ENCODE measurements around the gene NHLRC1.

The NHLRC1 gene

DNA sequence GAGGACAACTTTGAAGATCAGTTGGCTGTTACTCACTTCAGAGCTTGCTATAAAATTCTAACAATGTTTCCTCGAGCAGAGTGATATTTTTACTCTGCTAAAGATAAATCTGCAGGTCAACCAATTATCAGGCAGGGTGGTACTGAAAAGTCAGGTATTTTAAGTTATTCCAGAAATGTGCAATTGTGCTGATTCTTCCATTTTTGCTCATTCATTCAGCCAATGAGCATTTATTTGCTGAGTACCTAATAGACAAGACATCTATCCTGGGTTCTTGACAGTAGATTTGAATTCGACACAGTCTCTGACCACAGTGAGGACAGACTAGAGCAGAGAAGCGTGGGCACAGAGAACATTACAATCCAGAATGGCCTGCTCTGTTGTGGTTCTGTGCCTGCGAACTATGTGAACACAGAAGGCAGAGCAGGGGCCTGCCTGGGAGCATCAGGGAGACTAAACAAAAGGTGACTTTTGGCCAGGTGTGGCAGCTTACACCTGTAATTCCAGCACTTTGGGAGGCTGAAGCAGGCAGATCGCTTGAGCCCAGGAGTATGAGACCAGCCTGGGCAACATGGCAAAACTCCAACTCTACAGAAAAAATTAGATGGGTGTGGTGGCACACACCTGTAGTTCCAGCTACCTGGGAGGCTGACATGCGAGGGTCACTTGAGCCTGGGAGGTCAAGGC lies 17.6 kb upstream of the NHLRC1 start:
- no peak for DNase-seq (ENCODE audit: low read depth)

DNA sequence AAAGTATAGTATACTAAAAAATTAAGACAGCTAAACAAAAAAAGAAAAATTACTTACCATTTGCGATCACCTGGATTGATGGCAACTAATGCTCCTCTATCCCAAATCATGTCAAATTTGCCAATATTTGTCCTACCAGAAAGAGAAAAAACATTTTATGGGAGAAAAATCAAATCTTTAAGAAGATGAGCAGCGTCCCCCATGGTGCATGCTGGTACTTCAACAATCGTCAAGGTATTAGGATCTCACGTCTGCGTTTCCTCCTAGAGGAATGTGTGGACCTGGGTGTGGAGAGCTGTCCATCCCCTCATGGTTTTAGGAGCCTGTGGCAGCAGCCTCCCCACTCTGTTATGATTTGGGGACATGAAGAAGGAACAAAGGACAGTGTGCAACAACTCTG lies 16.4 kb upstream of the NHLRC1 start:
- no peak for DNase-seq (ENCODE audit: low read depth)

DNA sequence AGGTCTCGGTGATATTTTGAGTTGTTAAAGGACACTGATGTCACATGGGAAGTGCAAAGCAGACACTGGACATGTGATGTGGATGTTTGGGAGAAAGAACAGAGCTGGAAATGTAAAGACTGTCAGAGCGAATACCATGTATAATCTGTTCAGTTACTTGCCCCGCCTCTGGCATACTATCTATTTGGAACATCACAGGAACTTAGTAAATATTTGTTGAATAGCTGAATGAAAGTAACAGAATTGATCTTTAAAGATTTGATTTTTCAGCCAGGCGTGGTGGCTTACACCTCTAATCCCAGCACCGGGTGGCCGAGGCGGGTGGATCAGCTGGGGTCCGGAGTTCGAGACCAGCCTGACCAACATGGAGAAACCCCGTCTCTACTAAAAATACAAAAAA lies 13.8 kb upstream of the NHLRC1 start:
- no peak for DNase-seq (ENCODE audit: low read depth)

DNA sequence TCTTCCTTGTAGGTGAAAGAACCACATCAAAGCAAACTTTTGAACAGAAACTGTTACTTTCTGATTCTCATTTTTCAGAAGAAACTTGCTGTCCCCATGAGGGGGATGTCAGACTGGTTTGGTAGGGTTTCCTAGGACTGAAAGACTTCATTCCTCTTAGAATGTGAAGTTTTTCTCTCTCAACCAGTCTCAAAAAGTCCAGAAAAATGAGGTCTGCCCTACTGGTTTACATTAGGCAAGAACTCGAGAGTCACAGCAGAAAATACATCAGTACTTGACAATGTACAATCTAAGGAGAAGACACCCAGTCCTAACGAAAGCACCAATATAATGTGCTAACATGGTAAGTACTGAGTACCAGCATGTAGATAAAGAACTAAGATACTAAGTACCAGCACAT lies 12.7 kb upstream of the NHLRC1 start:
- DNase-seq (ENCODE audit: low read depth): no peak

GRCh38 chr6:18132346-18132745 lies 9.9 kb upstream of the NHLRC1 start:
- DNase-seq (ENCODE audit: low read depth): no peak

GRCh38 chr6:18126121-18126520 lies 3.6 kb upstream of the NHLRC1 start:
- DNase-seq (ENCODE audit: low read depth): no peak

DNA sequence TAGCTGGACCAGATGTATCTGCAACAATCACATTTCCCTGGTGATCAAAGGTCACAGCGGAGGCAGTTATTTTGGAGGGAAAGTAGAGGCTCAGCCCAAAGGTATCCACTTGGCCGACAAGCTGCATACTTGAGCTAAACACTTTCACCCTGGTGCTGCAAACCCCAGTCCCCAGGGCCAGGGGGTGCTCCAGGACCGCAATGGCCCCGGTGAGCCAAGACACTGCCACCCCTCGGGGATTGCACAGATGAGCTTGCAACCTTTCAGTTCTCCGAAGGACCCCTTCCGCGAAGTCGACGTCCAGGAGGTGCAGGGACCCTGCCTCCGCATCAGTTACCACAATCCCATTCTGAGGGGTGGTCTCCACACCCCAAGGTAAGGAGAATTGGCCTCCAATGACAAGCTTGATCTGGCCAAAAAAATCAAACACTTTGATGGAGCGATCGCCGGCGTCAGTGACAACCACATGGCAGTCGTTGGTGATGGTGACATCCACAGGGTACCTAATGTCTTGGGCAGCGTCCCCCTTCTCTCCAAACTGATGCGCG lies 823 bp downstream of the NHLRC1 start:
- no peak for DNase-seq (ENCODE audit: low read depth)

- no peak for DNase-seq (ENCODE audit: low read depth)
Observed at GRCh38 chr6:18119236-18119635, 3.2 kb downstream of the NHLRC1 start.

GRCh38 chr6:18118330-18118729 lies 4.1 kb downstream of the NHLRC1 start:
- no peak for DNase-seq (ENCODE audit: low read depth)

DNA sequence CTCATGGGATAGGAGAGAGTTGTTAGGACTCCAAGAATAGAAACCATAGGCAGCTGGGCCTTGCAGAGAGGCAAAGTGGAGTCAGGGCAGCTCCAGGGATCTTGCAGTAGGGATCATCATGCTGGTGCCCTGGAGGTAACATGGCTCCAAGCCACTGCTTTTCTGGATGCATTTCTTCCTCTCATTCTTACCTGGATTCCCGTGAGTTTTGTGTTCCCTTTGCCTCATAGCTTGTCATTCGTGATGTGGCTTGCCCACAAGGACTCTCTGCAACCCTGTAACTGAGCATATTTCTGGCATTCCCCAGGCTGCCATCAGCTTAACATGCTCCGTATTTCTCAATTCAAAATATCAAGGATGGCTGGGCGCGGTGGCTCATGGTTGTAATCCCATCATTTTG lies 5.3 kb downstream of the NHLRC1 start:
- no peak for DNase-seq (ENCODE audit: low read depth)

DNA sequence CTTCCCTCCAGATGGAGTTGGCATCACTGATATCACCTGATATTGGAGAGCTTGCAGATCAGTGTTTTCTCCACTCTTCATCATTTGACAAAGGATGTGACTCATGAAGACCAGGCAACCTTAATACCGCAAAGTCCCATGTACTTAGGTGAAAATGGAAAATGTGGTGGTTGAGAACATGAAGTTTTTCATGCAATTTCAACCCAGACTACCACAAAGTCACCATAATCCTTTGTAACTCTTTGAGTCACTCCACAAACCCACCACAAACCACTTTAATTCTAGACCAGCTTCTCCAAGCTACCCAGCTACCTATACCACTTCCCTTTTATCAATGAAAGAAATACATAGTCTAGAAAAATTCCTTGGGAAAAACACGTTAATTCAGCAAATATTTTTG lies 7.1 kb downstream of the NHLRC1 start:
- no peak for DNase-seq (ENCODE audit: low read depth)

DNA sequence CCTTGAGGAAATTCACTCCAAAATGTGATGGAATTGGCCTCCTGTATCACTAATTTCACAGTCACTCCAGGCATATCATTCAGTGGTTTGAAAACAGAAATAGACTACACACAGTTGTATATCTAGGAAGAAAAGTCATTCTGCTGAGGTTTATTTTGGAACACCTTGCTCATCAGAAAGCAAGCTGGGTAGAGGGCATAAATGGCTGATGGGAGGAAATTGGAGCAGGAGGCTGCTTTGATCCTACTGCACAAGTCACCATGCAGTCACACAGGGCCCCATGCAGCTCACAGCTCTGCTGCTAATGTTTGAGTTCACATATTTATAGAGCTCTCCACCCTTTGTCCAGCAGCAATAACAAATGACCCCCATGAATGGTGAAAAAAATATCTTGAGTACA lies 12.3 kb downstream of the NHLRC1 start:
- no peak for DNase-seq (ENCODE audit: low read depth)

DNA sequence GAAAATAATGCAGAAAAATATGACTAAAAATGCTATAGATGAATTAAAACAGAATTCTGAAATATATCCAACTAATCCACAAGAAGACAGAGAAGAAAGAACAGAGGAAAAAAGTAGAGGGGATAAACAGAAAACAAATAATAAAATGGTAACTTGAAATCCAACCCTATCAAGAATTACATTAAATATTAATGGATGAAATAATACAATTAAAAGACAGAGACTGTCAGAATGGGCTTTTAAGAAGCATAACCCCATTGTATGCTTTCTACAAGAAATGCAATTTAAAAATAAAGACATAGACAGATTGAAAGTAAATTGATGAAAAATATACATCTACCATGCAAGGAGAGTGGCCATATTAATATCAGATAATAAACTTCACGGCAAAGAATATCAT lies 15.4 kb downstream of the NHLRC1 start:
- DNase-seq (ENCODE audit: low read depth): no peak

- no peak for DNase-seq (ENCODE audit: low read depth)
Observed at GRCh38 chr6:18102783-18103509, 19.5 kb downstream of the NHLRC1 start.

- no peak for DNase-seq (ENCODE audit: low read depth)
Observed at GRCh38 chr6:18101873-18102272, 20.6 kb downstream of the NHLRC1 start.

- DNase-seq (ENCODE audit: low read depth): no peak
Observed at GRCh38 chr6:18101271-18101670, 21.2 kb downstream of the NHLRC1 start.

GRCh38 chr6:18100296-18100695 lies 22.2 kb downstream of the NHLRC1 start:
- no peak for DNase-seq (ENCODE audit: low read depth)

DNA sequence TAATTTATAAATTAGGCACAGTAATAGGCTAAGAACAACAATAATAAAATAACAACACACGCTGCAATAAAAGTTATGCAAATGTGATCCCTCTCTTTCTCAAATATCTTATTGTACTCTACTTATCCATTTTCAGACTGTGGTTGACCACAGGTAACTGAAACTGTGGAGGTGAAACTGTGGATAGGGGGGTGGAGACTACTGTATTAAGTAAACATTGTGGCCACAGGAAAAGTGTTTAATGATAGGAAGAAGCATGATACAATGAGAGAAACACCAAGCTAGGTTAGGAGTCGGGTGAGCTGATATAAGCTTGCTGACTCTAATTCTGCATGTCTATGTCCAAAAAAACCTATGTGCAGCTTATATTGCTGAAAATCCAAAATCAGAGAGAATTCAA lies 23.0 kb downstream of the NHLRC1 start:
- no peak for DNase-seq (ENCODE audit: low read depth)

- DNase-seq (ENCODE audit: low read depth): no peak
Observed at GRCh38 chr6:18096423-18096822, 26.1 kb downstream of the NHLRC1 start.

DNA sequence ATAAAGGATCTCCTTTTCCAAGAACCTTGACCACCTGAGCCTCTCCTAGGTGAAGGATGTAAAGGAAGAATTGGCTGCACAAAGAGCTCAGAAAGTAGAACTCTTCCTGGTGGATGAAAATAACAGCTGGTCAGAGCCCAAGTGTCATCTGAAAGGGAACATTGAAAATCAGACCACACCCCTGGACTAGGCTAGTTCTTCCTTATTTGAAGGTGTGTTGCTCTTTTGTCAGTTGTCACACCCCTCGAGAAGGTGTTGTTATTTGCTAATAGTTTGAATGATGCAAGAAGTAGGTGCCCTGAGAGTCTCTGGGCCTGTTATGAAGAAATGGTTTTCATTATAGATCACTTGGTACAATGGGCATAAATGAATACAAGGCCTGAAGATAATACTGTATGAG lies 31.1 kb downstream of the NHLRC1 start:
- DNase-seq (ENCODE audit: low read depth): no peak

DNA sequence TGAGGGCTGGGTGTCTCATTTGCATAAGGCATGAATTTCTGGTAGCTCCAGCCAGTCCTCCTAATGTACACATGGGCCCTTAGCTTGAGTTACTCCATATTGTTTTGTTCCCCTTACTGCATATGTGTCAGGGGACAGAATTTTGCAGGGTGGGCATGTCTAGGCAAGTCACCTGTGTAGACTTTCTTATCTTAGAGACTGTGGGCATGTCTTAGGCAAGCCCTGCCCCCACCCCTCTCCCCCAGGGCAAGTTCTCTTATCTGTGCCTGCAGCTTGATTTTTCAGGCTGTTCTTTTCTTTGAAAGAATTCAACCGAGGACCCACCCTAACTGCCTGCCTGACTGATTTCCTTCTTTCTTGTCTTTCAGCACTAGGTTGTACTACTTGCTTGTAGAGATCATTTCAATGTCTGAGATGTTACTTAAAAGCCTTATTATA lies 32.1 kb downstream of the NHLRC1 start:
- no peak for DNase-seq (ENCODE audit: low read depth)

- no peak for DNase-seq (ENCODE audit: low read depth)
Observed at GRCh38 chr6:18088419-18089296, 33.8 kb downstream of the NHLRC1 start.

Measured in activated T-helper 9 cell treated with anti-CD3 and anti-CD28 coated beads, Interleukin-2, amount 50 U/mL, for 16 hours (primary cell).